Ovary (tissue), 9 donors: ENCODE data around the gene ZFAND2A. TPM values are rescaled to one million over a fixed set of nuclear protein-coding genes. Genes with fewer than 3 reads are reported as not detected.
"Not testable (repeated sequence)": the region's sequence is repeated elsewhere in the genome, so short reads cannot be mapped to it uniquely, and the experiment has no call there.

ENCODE experiments used
- DNase-seq, 5 donors: peaks; one replicate each; pipeline ENCODE4 v3.0.0-alpha.2; 2019 to 2020
- H3K27ac ChIP-seq, 2 donors: fragments of 200-600 bp; one replicate each; pipeline versions ENCODE4 v1.5.1 to v1.8.0; 2019 to 2022
- H3K27me3 ChIP-seq: fragments of 200-600 bp; one replicate; pipeline ENCODE4 v1.8.0; 2022
- H3K36me3 ChIP-seq: fragments of 200-600 bp; sonication (generic); one replicate; pipeline ENCODE4 v1.5.1; 2019
- H3K4me1 ChIP-seq: one replicate; pipeline ENCODE4 v1.8.1; 2013; ENCODE audit warnings: mild to moderate bottlenecking, moderate library complexity; ENCODE audit not compliant: insufficient read depth
- H3K4me3 ChIP-seq: fragments of 200-600 bp; sonication (generic); one replicate; pipeline ENCODE4 v1.5.1; 2017
- H3K9me3 ChIP-seq, 2 donors: fragments of 200-600 bp in 1 of 2; sonication (generic) in 1 of 2; one replicate each; pipeline versions ENCODE4 v1.5.1 to v1.8.1; 2013 to 2019; ENCODE audit warnings: mild to moderate bottlenecking in 1 of 2, moderate library complexity in 1 of 2
- CTCF ChIP-seq, 3 donors: fragments of 450-650 bp in 2 of 3; fragments of 200-600 bp in 1 of 3; IDR thresholded peaks; one replicate each; pipeline versions ENCODE4 v1.5.1 to v1.8.0; 2016 to 2022; ENCODE audit warnings: antibody characterized with exemption in 3 of 3, mild to moderate bottlenecking in 1 of 3
- EP300 ChIP-seq: sonication (generic); formaldehyde crosslinking; IDR thresholded peaks from one replicate; pipeline ENCODE4 v1.6.1; 2017; ENCODE audit warnings: antibody characterized with exemption
- POLR2A ChIP-seq: fragments of 450-650 bp; IDR thresholded peaks from one replicate; pipeline ENCODE4 v1.6.1; 2017; ENCODE audit warnings: antibody characterized with exemption, mild to moderate bottlenecking, moderate library complexity
- WGBS, 3 donors: extraction: QIAGEN DNeasy Blood & Tissue Kit in 1 of 3; methylation state at CpG; one replicate each; pipeline versions ENCODE4 v1.1.5 to v1.1.7; 2013 to 2017; 5-methylcytosine and 5-hydroxymethylcytosine counted together
- intact Hi-C, 4 donors: fragments of 100-400 bp; cut with DNase I; formaldehyde crosslinking; loops; one replicate each; pipeline versions ENCODE4 v1.11.0 to v1.15.1; 2022 to 2023
- polyA plus RNA-seq, 2 donors: library from polyadenylated mRNA; stranded (reverse); fragments of 200-250 nt in 1 of 2; fragments of 350-450 nt in 1 of 2; fragmentation: Illumina TruSeq in 1 of 2; extraction: RNeasy Lipid Tissue Mini Kit (QIAGEN cat#74804) in 1 of 2; gene quantifications; one replicate each; pipeline ENCODE4 v1.2.3, GENCODE V29; 2013 to 2014
- total RNA-seq, 7 donors: library from RNA; depleted of rRNA in 2 of 7; stranded (reverse); fragments of >200 nt in 2 of 7; fragmentation: NEBNext Ultra II Directional in 3 of 7; extraction: Animal tissue kit (Norgen Biotek cat#: 25700) in 3 of 7; gene quantifications; one replicate each; pipeline versions ENCODE4 v1.1.0 to v1.2.4, GENCODE V29; 2016 to 2023
- donor health status: DM: no; HTN: no; CAD: no; lungs with moderate emphysema.
- donor health status: DM: no; HTN: no; CAD: no.
- donor health status: Bipolar disorder and iron deficiency.
- donor health status: DM: yes; HTN: yes; CAD: no.
- donor health status: DM: no; HTN: no; CAD: no.
- donor health status: DM: yes; HTN: yes; CAD: no.

ZFAND2A gene
- total and polyA plus RNA-seq, 9 donors = 8.1 to 34.9 (median 18.2) TPM

DNA sequence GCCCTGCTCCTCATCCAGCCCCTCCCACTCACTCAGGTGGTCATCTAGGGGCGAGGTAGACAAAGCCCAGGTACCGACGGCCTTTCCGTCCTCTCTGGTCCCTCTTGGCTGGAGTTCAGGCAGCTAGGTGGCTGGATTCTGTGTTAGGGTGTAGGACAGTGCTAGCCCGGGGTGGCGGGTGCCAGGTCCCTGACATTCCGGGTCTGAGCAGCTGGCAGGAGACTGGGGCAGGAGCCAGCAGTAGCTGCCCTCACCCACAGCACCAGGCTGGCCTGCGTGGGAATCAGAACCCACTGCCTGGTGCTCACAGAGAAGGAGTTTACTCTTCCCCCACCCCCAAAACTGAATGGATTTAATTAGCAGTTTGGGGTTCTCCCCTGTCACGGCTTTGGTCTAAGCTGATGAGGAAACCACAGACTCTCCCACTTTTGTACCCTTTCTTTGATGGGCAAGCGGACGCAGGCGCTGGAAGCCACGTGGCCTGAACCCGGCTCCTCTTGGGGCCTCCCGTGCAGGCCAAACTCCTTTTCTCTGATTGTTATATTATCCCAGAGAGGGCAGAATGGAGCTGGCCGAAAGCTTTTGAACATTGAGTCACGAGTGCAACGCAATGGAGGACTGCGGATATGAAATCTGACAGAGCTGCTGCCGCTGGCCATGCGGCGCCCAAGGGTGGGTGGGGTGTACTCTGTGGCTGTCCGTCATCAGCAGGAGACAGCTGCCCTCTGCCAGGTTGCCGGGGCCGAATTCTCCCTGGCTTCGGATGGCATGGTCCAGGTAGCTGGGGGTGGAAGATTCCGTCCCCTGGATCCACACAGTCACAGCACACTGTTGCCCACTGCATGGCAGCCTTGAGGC lies 12.9 kb upstream of the ZFAND2A start:
- Histone ChIP-seq H3K4me1 (peaks cover 2% of the 10 kb centered on the region), H3K27ac (no peak overlapping the region), H3K9me3 (no peaks in the 10 kb centered on the region), H3K4me3 (no peak overlapping the region), H3K36me3 (no peaks in the 10 kb centered on the region), H3K27me3 (no peaks in the 10 kb centered on the region)
- no peak for TF ChIP-seq EP300
- no peak for TF ChIP-seq POLR2A
- TF ChIP-seq CTCF (IDR thresholded peaks at IDR 0.05) = no peak
- no peak for DNase-seq
- intact Hi-C loops = loop anchor here (5.0 to 10.0 kb wide), 3 partner anchors 81 to 178 kb away; partner anchors contain the start of gene GPER1 (in 2 of the 4)
- WGBS, 3 donors = 82 to 87% (median 83%) methylated on average over 25 to 27 of the region's 27 CpGs

GRCh38 chr7:1171516-1171915 lies 11.5 kb upstream of the ZFAND2A start:
- 56 to 60% (median 56%) methylated on average over 7 of the region's 7 CpGs for WGBS, 3 donors
- DNase-seq, H3K9me3 ChIP-seq, H3K27ac ChIP-seq, H3K27me3 ChIP-seq, H3K4me3 ChIP-seq, H3K4me1 ChIP-seq, H3K36me3 ChIP-seq: not testable (repeated sequence)
- intact Hi-C loops = loop anchor here (5.0 to 10.0 kb wide), 3 partner anchors 79 to 177 kb away; partner anchors contain the start of gene GPER1 (in 2 of the 4)

- no peak for DNase-seq
- H3K4me3 ChIP-seq = no peak overlapping the region
- H3K36me3 ChIP-seq = no peaks in the 10 kb centered on the region
- H3K27ac ChIP-seq = no peak overlapping the region
- no peak for TF ChIP-seq EP300
- TF ChIP-seq CTCF (IDR thresholded peaks at IDR 0.05) = no peak
- no peak for TF ChIP-seq POLR2A
- intact Hi-C loops = loop anchor here (5.0 to 10.0 kb wide), 3 partner anchors 79 to 176 kb away; partner anchors contain the start of gene GPER1 (in 2 of the 4)
- H3K4me1 ChIP-seq = no peaks in the 10 kb centered on the region
- no peaks in the 10 kb centered on the region for H3K9me3 ChIP-seq
- no peaks in the 10 kb centered on the region for H3K27me3 ChIP-seq
- 81 to 91% (median 82%) methylated on average over 26 of the region's 26 CpGs for WGBS, 3 donors
Observed at GRCh38 chr7:1170741-1171501, 10.9 kb upstream of the ZFAND2A start.

DNA sequence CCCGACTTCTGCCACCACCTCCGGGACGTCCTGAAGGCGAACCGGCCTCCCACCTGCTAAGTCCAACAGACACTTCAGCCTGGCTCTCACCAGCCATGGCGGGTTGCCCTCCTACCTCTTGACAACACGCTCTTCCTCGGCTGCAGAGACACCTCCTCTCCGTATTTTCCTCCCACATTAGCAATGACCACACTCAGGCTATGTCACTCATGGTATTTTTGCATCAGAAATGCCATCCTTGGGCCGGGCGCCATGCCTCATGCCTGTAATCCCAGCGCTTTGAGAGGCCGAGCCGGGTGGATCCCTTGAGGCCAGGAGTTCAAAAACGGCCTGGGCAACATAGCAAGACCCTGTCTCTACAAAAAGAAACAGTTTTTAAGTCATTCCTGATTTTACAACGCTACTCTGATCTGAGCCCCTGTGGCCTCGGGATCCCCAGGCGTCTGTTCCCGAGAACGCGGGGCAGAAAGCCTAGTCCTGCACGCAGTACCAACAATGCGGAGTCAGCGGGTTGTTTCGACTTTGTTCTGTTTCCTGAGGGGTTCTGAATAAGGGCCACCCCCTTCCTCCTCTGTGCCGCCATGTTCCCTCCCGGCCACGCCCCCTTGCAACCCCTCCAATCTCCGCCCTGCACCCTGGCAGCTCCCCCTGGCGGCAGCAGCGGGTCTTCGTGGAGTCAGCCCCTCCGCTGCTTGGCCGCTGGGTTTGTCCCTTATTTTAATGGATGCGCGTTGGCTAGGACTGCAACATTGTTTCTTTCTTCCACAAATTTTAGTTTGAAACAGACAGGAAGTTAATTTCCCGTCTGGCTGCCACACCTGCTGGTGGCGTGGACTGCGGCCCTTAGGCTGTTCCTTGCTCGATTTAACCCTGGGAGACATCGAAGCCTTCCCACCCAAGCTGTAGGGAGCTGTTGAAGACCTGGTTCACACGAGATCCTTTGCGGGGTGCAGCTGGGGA lies 9.7 kb upstream of the ZFAND2A start:
- Histone ChIP-seq H3K4me1 (no peaks in the 10 kb centered on the region), H3K27ac (no peak overlapping the region), H3K4me3 (peak overlapping the region; percentile 31), H3K27me3 (no peaks in the 10 kb centered on the region), H3K9me3 (no peaks in the 10 kb centered on the region), H3K36me3 (no peaks in the 10 kb centered on the region)
- TF ChIP-seq EP300 (no peak), CTCF (IDR thresholded peaks at IDR 0.05) (peak; percentile 31 to 73 (median 66))
- 38 to 47% (median 42%) methylated on average over 43 of the region's 43 CpGs for WGBS, 3 donors
- DNase-seq = peak; percentile 57 to 85 (median 79)
- intact Hi-C loops = loop anchor here (5.0 to 10.0 kb wide), 3 partner anchors 77 to 175 kb away; partner anchors contain the start of gene GPER1 (in 2 of the 4)
